ENCODE data around the gene CCNB1.

The CCNB1 gene

DNA sequence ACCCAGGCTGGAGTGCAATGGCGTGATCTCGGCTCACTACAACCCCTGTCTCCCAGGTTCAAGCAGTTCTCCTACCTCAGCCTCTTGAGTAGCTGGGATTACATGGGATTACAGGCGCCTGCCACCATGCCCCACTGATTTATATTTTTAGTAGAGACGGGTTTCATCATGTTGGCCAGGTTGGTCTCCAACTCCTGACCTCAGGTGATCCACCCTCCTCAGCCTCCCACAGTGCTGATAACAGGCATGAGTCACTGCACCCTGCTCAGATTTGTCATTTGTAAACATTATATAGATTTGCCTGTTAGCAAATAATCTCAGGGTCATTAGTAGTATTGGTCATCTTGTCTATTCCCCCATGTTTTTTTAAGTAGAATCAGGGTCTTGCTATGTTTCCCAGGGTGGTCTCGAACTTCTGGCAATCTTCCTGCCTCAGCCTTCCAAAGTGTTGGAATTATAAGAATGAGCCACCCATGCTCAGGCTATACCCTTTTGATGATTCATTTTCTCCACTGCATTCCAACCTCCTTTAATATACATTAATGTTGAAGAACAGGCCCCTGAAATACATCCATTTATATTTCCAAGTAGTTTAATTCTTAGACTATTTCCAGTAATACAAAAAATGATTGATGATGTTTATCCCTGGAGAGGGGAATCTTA, 39.7 kb downstream of the CCNB1 start (continued):
- TF ChIP-seq, protein P1, sequence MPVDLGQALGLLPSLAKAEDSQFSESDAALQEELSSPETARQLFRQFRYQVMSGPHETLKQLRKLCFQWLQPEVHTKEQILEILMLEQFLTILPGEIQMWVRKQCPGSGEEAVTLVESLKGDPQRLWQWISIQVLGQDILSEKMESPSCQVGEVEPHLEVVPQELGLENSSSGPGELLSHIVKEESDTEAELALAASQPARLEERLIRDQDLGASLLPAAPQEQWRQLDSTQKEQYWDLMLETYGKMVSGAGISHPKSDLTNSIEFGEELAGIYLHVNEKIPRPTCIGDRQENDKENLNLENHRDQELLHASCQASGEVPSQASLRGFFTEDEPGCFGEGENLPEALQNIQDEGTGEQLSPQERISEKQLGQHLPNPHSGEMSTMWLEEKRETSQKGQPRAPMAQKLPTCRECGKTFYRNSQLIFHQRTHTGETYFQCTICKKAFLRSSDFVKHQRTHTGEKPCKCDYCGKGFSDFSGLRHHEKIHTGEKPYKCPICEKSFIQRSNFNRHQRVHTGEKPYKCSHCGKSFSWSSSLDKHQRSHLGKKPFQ (tag by site-specific recombination; IDR thresholded peaks at IDR 0.05): no peak
- TF ChIP-seq ZNF366 (tag by site-specific recombination; conservative IDR thresholded peaks at IDR 0.05) (0 out of 2 replicates have a peak, but pooled peaks have one; percentile 31), ZNF664 (tag by site-specific recombination; IDR thresholded peaks at IDR 0.05) (0 out of 2 replicates have a peak, but pooled peaks have one; percentile 30), SP3 (tag by site-specific recombination; IDR thresholded peaks at IDR 0.05) (0 out of 2 replicates have a peak, but pooled peaks have one; percentile 36), HOXC10 (CRISPR knock-in tag; IDR thresholded peaks at IDR 0.05) (no peak), GLIS1 (tag by site-specific recombination; IDR thresholded peaks at IDR 0.05) (peak; percentile 94), EGR2 (tag by site-specific recombination; IDR thresholded peaks at IDR 0.05; ENCODE audit: low read depth) (peak; percentile 18; the same call in 1 of the 2 replicates), SP7 (tag by site-specific recombination; IDR thresholded peaks at IDR 0.05) (peak; percentile 39; the same call in 1 of the 2 replicates), ZNF549 (tag by site-specific recombination; IDR thresholded peaks at IDR 0.05) (no peak), ZNF394 (tag by site-specific recombination; IDR thresholded peaks at IDR 0.05; ENCODE audit: borderline replicate concordance) (0 out of 2 replicates have a peak, but pooled peaks have one; percentile 29), ZFHX2 (tag by site-specific recombination; conservative IDR thresholded peaks at IDR 0.05) (peak; percentile 36; the same call in 1 of the 2 replicates), ZNF155 (tag by site-specific recombination; IDR thresholded peaks at IDR 0.05) (no peak), ZBTB10 (tag by site-specific recombination; IDR thresholded peaks at IDR 0.05) (no peak), ZEB2 (tag by site-specific recombination; IDR thresholded peaks at IDR 0.05) (no peak), ZSCAN23 (tag by site-specific recombination; IDR thresholded peaks at IDR 0.05) (no peak), ZNF138 (tag by site-specific recombination; IDR thresholded peaks at IDR 0.05; ENCODE audit: borderline replicate concordance) (no peak), GLIS2 (tag by site-specific recombination; IDR thresholded peaks at IDR 0.05) (no peak), ZNF391 (tag by site-specific recombination; IDR thresholded peaks at IDR 0.05; ENCODE audit: borderline replicate concordance, low read depth) (no peak), OSR2 (tag by site-specific recombination; IDR thresholded peaks at IDR 0.05) (peak; percentile 55; the same call in 1 of the 2 replicates), SETDB1 (IDR thresholded peaks at IDR 0.05; ENCODE audit: insufficient read length, low read length) (no peak), ZIC2 (tag by site-specific recombination; IDR thresholded peaks at IDR 0.05) (peak; percentile 24; the same call in 1 of the 2 replicates), PBX3 (CRISPR knock-in tag; IDR thresholded peaks at IDR 0.05) (no peak)
- TF ChIP-seq, protein P2, sequence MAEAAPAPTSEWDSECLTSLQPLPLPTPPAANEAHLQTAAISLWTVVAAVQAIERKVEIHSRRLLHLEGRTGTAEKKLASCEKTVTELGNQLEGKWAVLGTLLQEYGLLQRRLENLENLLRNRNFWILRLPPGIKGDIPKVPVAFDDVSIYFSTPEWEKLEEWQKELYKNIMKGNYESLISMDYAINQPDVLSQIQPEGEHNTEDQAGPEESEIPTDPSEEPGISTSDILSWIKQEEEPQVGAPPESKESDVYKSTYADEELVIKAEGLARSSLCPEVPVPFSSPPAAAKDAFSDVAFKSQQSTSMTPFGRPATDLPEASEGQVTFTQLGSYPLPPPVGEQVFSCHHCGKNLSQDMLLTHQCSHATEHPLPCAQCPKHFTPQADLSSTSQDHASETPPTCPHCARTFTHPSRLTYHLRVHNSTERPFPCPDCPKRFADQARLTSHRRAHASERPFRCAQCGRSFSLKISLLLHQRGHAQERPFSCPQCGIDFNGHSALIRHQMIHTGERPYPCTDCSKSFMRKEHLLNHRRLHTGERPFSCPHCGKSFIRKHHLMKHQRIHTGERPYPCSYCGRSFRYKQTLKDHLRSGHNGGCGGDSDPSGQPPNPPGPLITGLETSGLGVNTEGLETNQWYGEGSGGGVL (tag by site-specific recombination; IDR thresholded peaks at IDR 0.05): peak; percentile 41; the same call in 1 of the 2 replicates
- TF ChIP-seq, protein P3, sequence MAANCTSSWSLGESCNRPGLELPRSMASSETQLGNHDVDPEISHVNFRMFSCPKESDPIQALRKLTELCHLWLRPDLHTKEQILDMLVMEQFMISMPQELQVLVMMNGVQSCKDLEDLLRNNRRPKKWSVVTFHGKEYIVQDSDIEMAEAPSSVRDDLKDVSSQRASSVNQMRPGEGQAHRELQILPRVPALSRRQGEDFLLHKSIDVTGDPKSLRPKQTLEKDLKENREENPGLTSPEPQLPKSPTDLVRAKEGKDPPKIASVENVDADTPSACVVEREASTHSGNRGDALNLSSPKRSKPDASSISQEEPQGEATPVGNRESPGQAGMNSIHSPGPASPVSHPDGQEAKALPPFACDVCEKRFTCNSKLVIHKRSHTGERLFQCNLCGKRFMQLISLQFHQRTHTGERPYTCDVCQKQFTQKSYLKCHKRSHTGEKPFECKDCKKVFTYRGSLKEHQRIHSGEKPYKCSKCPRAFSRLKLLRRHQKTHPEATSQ (tag by site-specific recombination; IDR thresholded peaks at IDR 0.05): no peak
- TF ChIP-seq, protein P4, sequence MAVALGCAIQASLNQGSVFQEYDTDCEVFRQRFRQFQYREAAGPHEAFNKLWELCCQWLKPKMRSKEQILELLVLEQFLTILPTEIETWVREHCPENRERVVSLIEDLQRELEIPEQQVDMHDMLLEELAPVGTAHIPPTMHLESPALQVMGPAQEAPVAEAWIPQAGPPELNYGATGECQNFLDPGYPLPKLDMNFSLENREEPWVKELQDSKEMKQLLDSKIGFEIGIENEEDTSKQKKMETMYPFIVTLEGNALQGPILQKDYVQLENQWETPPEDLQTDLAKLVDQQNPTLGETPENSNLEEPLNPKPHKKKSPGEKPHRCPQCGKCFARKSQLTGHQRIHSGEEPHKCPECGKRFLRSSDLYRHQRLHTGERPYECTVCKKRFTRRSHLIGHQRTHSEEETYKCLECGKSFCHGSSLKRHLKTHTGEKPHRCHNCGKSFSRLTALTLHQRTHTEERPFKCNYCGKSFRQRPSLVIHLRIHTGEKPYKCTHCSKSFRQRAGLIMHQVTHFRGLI (tag by site-specific recombination; IDR thresholded peaks at IDR 0.05): no peak; the same call in 1 of the 2 replicates
- TF ChIP-seq, protein P5, sequence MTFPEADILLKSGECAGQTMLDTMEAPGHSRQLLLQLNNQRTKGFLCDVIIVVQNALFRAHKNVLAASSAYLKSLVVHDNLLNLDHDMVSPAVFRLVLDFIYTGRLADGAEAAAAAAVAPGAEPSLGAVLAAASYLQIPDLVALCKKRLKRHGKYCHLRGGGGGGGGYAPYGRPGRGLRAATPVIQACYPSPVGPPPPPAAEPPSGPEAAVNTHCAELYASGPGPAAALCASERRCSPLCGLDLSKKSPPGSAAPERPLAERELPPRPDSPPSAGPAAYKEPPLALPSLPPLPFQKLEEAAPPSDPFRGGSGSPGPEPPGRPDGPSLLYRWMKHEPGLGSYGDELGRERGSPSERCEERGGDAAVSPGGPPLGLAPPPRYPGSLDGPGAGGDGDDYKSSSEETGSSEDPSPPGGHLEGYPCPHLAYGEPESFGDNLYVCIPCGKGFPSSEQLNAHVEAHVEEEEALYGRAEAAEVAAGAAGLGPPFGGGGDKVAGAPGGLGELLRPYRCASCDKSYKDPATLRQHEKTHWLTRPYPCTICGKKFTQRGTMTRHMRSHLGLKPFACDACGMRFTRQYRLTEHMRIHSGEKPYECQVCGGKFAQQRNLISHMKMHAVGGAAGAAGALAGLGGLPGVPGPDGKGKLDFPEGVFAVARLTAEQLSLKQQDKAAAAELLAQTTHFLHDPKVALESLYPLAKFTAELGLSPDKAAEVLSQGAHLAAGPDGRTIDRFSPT (tag by site-specific recombination; IDR thresholded peaks at IDR 0.05): 0 out of 2 replicates have a peak, but pooled peaks have one; percentile 28

Measured in HEK293 (cell line).